ENCODE results near the gene IL1F10.

IL1F10 gene

DNA sequence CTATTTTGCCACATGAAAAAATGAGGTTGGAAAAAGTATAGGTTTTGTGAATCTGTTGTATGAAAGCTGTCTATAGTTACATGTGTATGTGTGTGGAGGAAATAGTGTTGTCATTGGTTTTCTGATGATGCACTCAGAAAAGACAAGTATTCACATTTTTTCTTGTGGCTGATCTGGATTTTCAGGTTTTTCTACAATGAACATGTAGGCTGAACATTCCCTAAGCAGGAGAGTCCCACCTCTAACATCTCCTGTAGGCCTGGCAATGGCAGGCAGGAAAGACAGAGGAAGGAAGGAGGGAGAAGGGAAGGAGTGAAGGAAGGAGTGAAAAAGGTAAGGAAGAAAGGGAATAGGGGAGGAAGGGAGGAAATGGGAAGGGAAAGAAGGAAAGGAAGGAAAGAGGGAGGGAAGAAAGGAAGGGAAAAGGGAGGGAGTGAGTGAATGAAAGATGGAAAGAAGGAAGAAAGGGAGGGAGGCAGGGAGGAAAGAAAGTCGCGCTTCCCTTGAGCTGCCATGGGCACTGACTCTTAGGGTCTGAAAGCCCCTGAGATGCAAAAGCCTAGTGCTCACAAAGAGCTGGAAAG, 9.3 kb upstream of the IL1F10 start:
- H3K9me3 ChIP-seq (ENCODE audit: control insufficient read depth, insufficient read depth, low read length), result peaks cover 11% of the 10 kb centered on the region
- H3K4me1 ChIP-seq (ENCODE audit: control insufficient read depth, low read length), result no peaks in the 10 kb centered on the region
- H3K4me3 ChIP-seq (ENCODE audit: low read length), result no peak overlapping the region
- TF ChIP-seq CTCF (IDR thresholded peaks at IDR 0.05; ENCODE audit: low read depth, low read length, poor library complexity, severe bottlenecking) (no peak), EZH2phosphoT487 (IDR thresholded peaks at IDR 0.05; ENCODE audit: borderline replicate concordance, low read length) (no peak)
- no peaks in the 10 kb centered on the region for H3K79me2 ChIP-seq (ENCODE audit: control insufficient read depth, low read length)
- H3K36me3 ChIP-seq (ENCODE audit: control insufficient read depth, low read length), result no peaks in the 10 kb centered on the region
- no peak overlapping the region for H3K4me2 ChIP-seq (ENCODE audit: low read length)
- no peak overlapping the region for H3K27ac ChIP-seq (ENCODE audit: low read depth, low read length)
- no peaks in the 10 kb centered on the region for H3K9me2 ChIP-seq (replicated peaks; ENCODE audit: control insufficient read depth, low read length)
- no peaks in the 10 kb centered on the region for H3F3A ChIP-seq (ENCODE audit: control insufficient read depth, insufficient read depth)
- no peaks in the 10 kb centered on the region for H4K20me1 ChIP-seq (ENCODE audit: control insufficient read depth, insufficient read depth, low read depth, low read length)
- no peaks in the 10 kb centered on the region for H3K27me3 ChIP-seq (ENCODE audit: control insufficient read depth, low read length)

DNA sequence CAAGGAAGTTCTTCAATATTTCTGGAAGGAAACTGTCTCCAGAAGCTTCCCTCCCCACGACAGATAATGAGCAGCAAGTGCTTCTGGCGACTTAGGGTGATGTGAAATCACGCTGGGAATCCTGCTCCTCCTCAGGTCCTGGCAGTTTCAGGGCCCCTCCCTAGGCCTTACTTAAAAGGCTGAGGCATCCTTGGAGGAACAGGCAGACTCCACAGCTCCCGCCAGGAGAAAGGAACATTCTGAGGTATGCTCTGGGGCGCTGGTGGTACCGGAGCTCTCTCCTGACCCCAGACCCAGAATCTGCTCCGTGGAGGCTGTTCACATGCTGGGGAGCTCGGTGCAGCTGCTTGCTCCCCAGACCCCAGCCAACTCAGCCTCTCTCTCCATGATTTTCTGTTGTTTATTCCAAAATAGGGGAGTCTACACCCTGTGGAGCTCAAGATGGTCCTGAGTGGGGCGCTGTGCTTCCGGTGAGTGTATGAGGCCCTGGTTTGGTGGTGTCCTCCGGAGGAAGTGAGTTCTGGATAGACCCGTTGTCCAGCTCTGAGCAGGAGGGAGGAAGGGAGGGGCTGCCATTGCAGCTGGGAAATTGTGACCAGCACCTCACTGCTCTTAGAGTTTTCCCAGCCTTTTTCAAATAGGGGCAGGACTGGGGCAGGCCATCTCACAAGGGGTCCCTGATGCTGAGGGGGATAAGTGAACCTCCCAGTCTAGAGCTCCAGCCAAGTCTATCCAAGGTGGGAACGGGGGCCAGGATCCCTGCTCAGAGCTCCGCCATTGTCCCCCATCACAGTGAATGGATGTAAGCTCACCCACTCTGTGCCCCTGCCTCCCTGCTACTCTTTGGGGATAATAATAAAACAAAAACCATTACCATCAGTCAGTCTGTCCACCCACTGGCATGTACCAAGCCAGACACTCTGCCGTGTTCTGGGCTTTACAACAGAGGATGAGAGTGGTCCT, 8.5 kb upstream of the IL1F10 start, which contains the start of gene IL36RN:
TSS of gene IL36RN (plus strand) at position 201 of the 963 bp plus-strand sequence. CDS start at position 442, 241 bp downstream.
- Histone ChIP-seq H3K9me3 (ENCODE audit: control insufficient read depth, insufficient read depth, low read length) (peaks cover 8% of the 10 kb centered on the region), H3F3A (ENCODE audit: control insufficient read depth, insufficient read depth) (no peaks in the 10 kb centered on the region), H3K79me2 (ENCODE audit: control insufficient read depth, low read length) (no peaks in the 10 kb centered on the region), H4K20me1 (ENCODE audit: control insufficient read depth, insufficient read depth, low read depth, low read length) (no peaks in the 10 kb centered on the region), H3K36me3 (ENCODE audit: control insufficient read depth, low read length) (no peaks in the 10 kb centered on the region), H3K4me2 (ENCODE audit: low read length) (no peak within 1 kb of the TSS), H3K27me3 (ENCODE audit: control insufficient read depth, low read length) (no peaks in the 10 kb centered on the region), H3K27ac (ENCODE audit: low read depth, low read length) (no peak within 1 kb of the TSS), H3K4me3 (ENCODE audit: low read length) (no peak within 1 kb of the TSS), H3K9me2 (replicated peaks; ENCODE audit: control insufficient read depth, low read length) (no peaks in the 10 kb centered on the region), H3K4me1 (ENCODE audit: control insufficient read depth, low read length) (no peaks in the 10 kb centered on the region)
- no peak for TF ChIP-seq CTCF (IDR thresholded peaks at IDR 0.05; ENCODE audit: low read depth, low read length, poor library complexity, severe bottlenecking)

GRCh38 chr2:113060396-113060795, 7.4 kb upstream of the IL1F10 start:
- no peak overlapping the region for H3K27ac ChIP-seq (ENCODE audit: low read depth, low read length)
- H3K9me2 ChIP-seq (replicated peaks; ENCODE audit: control insufficient read depth, low read length), result no peaks in the 10 kb centered on the region
- no peaks in the 10 kb centered on the region for H3K27me3 ChIP-seq (ENCODE audit: control insufficient read depth, low read length)
- no peaks in the 10 kb centered on the region for H4K20me1 ChIP-seq (ENCODE audit: control insufficient read depth, insufficient read depth, low read depth, low read length)
- no peaks in the 10 kb centered on the region for H3F3A ChIP-seq (ENCODE audit: control insufficient read depth, insufficient read depth)
- no peak overlapping the region for H3K4me2 ChIP-seq (ENCODE audit: low read length)
- no peak overlapping the region for H3K4me3 ChIP-seq (ENCODE audit: low read length)
- no peaks in the 10 kb centered on the region for H3K79me2 ChIP-seq (ENCODE audit: control insufficient read depth, low read length)
- H3K9me3 ChIP-seq (ENCODE audit: control insufficient read depth, insufficient read depth, low read length), result 0 out of 2 replicates have a peak, but pooled peaks cover 1% of the 10 kb centered on the region
- no peak for TF ChIP-seq CTCF (IDR thresholded peaks at IDR 0.05; ENCODE audit: low read depth, low read length, poor library complexity, severe bottlenecking)
- TF ChIP-seq EZH2phosphoT487 (IDR thresholded peaks at IDR 0.05; ENCODE audit: borderline replicate concordance, low read length), result no peak
- H3K4me1 ChIP-seq (ENCODE audit: control insufficient read depth, low read length), result no peaks in the 10 kb centered on the region
- H3K36me3 ChIP-seq (ENCODE audit: control insufficient read depth, low read length), result no peaks in the 10 kb centered on the region

All from DOHH2 (cell line).